Measurements from ENCODE around the gene CXCL13. TPM values are rescaled to one million over a fixed set of nuclear protein-coding genes. Genes with fewer than 3 reads are reported as not detected.

Gene CXCL13
- total RNA-seq, 1 donor from 2014 or later: 0.44 TPM

- no peak for TF ChIP-seq CTCF (IDR thresholded peaks at IDR 0.05)
- no peak for ATAC-seq (ENCODE audit: low read depth)
- no peak for DNase-seq
Measured at GRCh38 chr4:77601614-77602187, 3.9 kb upstream of the CXCL13 start.

GRCh38 chr4:77613267-77613666 lies 7.6 kb downstream of the CXCL13 start:
- no peak for TF ChIP-seq CTCF (IDR thresholded peaks at IDR 0.05)
- H3K9me3 Mint-ChIP-seq: no peaks in the 10 kb centered on the region
- H3K36me3 Mint-ChIP-seq (ENCODE audit: low read depth): no peaks in the 10 kb centered on the region
- peaks cover 2% of the 10 kb centered on the region for H3K27me3 Mint-ChIP-seq
- DNase-seq: no peak
- ATAC-seq (ENCODE audit: low read depth): no peak
- ChIA-PET POLR2A (no interaction called here), CTCF (interaction anchor here (1.9 kb wide), 1 partner anchor 12 kb away, joined by 8 read pairs; no protein-coding TSS in a partner anchor)
- intact Hi-C loops (cut with micrococcal nuclease): no loop called here
- H3K27ac Mint-ChIP-seq: no peak overlapping the region
- H3K4me1 Mint-ChIP-seq: no peaks in the 10 kb centered on the region
- no peak overlapping the region for H3K4me3 Mint-ChIP-seq

More at GRCh38 chr4:77601614-77602187, 3.9 kb upstream of the CXCL13 start:
- H3K4me3 Mint-ChIP-seq: no peak overlapping the region
- H3K27ac Mint-ChIP-seq: no peak overlapping the region
- POLR2A ChIA-PET: no interaction called here
- H3K4me1 Mint-ChIP-seq: no peaks in the 10 kb centered on the region
- no peaks in the 10 kb centered on the region for H3K9me3 Mint-ChIP-seq
- intact Hi-C loops (cut with micrococcal nuclease): loop anchor here (1.0 to 2.0 kb wide), 5 partner anchors 17 to 361 kb away; no protein-coding TSS in a partner anchor
- CTCF ChIA-PET: interaction anchor here (0.6 to 7.8 kb wide), 21 partner anchors 9 to 249 kb away, joined by 3 to 86 read pairs (median 4); no protein-coding TSS in a partner anchor
- H3K36me3 Mint-ChIP-seq (ENCODE audit: low read depth): no peaks in the 10 kb centered on the region
- peaks cover 4% of the 10 kb centered on the region for H3K27me3 Mint-ChIP-seq

- Mint-ChIP-seq H3K27me3 (peaks cover 10% of the 10 kb centered on the region), H3K27ac (no peak overlapping the region), H3K4me3 (no peak overlapping the region), H3K4me1 (peaks cover 3% of the 10 kb centered on the region), H3K9me3 (no peaks in the 10 kb centered on the region), H3K36me3 (ENCODE audit: low read depth) (no peaks in the 10 kb centered on the region)
- POLR2A ChIA-PET: interaction anchor here (0.7 kb wide), 1 partner anchor 900 kb away, joined by 4 read pairs; no protein-coding TSS in a partner anchor
- intact Hi-C loops (cut with micrococcal nuclease): loop anchor here (5.0 kb wide), 1 partner anchor 248 kb away; no protein-coding TSS in a partner anchor
- TF ChIP-seq CTCF (IDR thresholded peaks at IDR 0.05): no peak
- DNase-seq (no peak), ATAC-seq (ENCODE audit: low read depth) (no peak)
- CTCF ChIA-PET: interaction anchor here (0.7 to 3.5 kb wide), 3 partner anchors 150 to 230 kb away, joined by 3 to 15 read pairs (median 3); no protein-coding TSS in a partner anchor
Measured at GRCh38 chr4:77615153-77615552, 9.5 kb downstream of the CXCL13 start.

GRCh38 chr4:77617203-77617602 lies 11.6 kb downstream of the CXCL13 start:
- no peak for DNase-seq
- no peak for TF ChIP-seq CTCF (IDR thresholded peaks at IDR 0.05)
- no peaks in the 10 kb centered on the region for H3K36me3 Mint-ChIP-seq (ENCODE audit: low read depth)
- ChIA-PET POLR2A (interaction anchor here (0.7 kb wide), 1 partner anchor 249 kb away, joined by 3 read pairs; no protein-coding TSS in a partner anchor), CTCF (interaction anchor here (1.0 to 3.5 kb wide), 4 partner anchors 16 to 231 kb away, joined by 3 to 19 read pairs (median 9); no protein-coding TSS in a partner anchor)
- H3K27ac Mint-ChIP-seq: no peak overlapping the region
- intact Hi-C loops (cut with micrococcal nuclease): loop anchor here (5.0 kb wide), 1 partner anchor 250 kb away; no protein-coding TSS in a partner anchor
- no peak for ATAC-seq (ENCODE audit: low read depth)
- H3K27me3 Mint-ChIP-seq: peaks cover 12% of the 10 kb centered on the region
- H3K4me3 Mint-ChIP-seq: no peak overlapping the region
- H3K4me1 Mint-ChIP-seq: peaks cover 3% of the 10 kb centered on the region
- H3K9me3 Mint-ChIP-seq: no peaks in the 10 kb centered on the region
